Measurements from ENCODE around the gene C11orf87. TPM values are rescaled to one million over a fixed set of nuclear protein-coding genes. Genes with fewer than 3 reads are reported as not detected.

The C11orf87 gene
- total and polyA plus RNA-seq, 2 of the 8 experiments (the other 6 are each of a cell fraction or from before 2014, with no cell fraction given) = 0.22 to 0.32 TPM

- TF ChIP-seq SRF (IDR thresholded peaks at IDR 0.05; ENCODE audit: low read depth, low read length) = no peak
- TF ChIP-seq, protein P1, sequence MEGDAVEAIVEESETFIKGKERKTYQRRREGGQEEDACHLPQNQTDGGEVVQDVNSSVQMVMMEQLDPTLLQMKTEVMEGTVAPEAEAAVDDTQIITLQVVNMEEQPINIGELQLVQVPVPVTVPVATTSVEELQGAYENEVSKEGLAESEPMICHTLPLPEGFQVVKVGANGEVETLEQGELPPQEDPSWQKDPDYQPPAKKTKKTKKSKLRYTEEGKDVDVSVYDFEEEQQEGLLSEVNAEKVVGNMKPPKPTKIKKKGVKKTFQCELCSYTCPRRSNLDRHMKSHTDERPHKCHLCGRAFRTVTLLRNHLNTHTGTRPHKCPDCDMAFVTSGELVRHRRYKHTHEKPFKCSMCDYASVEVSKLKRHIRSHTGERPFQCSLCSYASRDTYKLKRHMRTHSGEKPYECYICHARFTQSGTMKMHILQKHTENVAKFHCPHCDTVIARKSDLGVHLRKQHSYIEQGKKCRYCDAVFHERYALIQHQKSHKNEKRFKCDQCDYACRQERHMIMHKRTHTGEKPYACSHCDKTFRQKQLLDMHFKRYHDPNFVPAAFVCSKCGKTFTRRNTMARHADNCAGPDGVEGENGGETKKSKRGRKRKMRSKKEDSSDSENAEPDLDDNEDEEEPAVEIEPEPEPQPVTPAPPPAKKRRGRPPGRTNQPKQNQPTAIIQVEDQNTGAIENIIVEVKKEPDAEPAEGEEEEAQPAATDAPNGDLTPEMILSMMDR (IDR thresholded peaks at IDR 0.05; ENCODE audit: control extremely low read depth in 1 of 3, insufficient read depth in 1 of 3, low read depth in 1 of 3, low read length in 3 of 3) = no peak
- TF ChIP-seq POLR2AphosphoS5 (IDR thresholded peaks at IDR 0.05; ENCODE audit: low read depth, low read length) = no peak
- no peak for TF ChIP-seq CTBP2 (IDR thresholded peaks at IDR 0.05; ENCODE audit: borderline replicate concordance, insufficient read depth, insufficient read length, low read length)
- TF ChIP-seq EP300 (IDR thresholded peaks at IDR 0.05; ENCODE audit: borderline replicate concordance in 1 of 2, low read depth in 2 of 2, low read length in 2 of 2) = no peak
- TF ChIP-seq KDM5A (IDR thresholded peaks at IDR 0.05; ENCODE audit: low read length) = no peak
- no peak for TF ChIP-seq MAX (IDR thresholded peaks at IDR 0.05)
- TF ChIP-seq CHD2 (IDR thresholded peaks at IDR 0.05; ENCODE audit: low read length) = no peak
- TF ChIP-seq YY1 (IDR thresholded peaks at IDR 0.05; ENCODE audit: low read depth, low read length) = no peak
Observed at GRCh38 chr11:109424901-109425300, 2.9 kb downstream of the C11orf87 start (continued).

Data from H1 (cell line).